Myometrial cell (primary cell): ENCODE data around the gene HNRNPH2. TPM values are rescaled to one million over a fixed set of nuclear protein-coding genes. Genes with fewer than 3 reads are reported as not detected.

Experiments used
- total RNA-seq: library from RNA; depleted of rRNA; stranded (reverse); fragments of >200 nt; gene quantifications from 2 replicates; pipeline ENCODE4 v1.2.3, GENCODE V29; 2015

Gene HNRNPH2, protein sequence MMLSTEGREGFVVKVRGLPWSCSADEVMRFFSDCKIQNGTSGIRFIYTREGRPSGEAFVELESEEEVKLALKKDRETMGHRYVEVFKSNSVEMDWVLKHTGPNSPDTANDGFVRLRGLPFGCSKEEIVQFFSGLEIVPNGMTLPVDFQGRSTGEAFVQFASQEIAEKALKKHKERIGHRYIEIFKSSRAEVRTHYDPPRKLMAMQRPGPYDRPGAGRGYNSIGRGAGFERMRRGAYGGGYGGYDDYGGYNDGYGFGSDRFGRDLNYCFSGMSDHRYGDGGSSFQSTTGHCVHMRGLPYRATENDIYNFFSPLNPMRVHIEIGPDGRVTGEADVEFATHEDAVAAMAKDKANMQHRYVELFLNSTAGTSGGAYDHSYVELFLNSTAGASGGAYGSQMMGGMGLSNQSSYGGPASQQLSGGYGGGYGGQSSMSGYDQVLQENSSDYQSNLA
- total RNA-seq, result 40.4 and 53.5 TPM in 2 replicates

GRCh38 chrX:101407748-101408531 is at the start of gene HNRNPH2, which contains the start of gene GLA:
HNRNPH2 (plus strand) TSS chrX:101408222; CDS start chrX:101411989, 3,767 bp downstream.
GLA (minus strand) TSS chrX:101407925; CDS start chrX:101407903, 22 bp downstream.

DNA sequence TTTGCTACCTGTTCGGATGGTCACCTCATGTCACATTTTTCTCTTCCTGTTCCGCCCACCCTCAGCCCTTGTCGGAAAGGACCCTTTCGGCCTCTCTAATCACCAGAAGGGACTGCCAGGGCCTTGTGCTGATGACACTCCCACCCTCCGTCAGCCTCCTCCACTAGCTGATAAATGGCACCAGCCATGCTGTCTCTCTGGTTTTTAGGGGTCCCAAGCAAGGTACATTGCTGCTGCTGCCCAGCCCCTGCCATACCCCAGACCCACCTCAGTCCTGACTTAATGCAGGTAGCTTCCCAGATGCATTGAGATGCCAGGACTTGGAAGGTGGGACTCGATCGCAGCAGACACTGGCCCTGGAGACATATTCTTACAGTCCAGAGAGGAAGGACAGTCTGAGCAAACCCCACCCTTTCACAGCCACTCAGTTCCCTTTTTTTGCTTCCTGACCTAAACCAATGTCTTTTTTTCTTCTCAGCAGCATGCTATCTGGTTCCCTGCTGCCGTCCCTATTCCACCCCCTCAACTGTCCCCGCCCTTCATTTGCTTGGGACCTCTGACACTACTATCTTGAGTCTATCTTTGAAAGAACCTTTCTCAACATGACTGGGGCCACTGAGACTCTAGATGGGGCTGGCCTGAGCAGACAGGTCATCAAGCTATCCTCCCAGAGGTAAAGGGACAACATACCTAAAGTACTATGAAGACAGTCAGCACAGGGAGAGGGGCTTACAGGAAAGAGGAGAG is 22.1 kb upstream of the HNRNPH2 start, which contains the start of gene BTK:
Gene BTK, minus strand, starts transcription at position 397 of the 747 bp plus-strand sequence. CDS start 10,907 bp downstream, outside the sequence.

DNA sequence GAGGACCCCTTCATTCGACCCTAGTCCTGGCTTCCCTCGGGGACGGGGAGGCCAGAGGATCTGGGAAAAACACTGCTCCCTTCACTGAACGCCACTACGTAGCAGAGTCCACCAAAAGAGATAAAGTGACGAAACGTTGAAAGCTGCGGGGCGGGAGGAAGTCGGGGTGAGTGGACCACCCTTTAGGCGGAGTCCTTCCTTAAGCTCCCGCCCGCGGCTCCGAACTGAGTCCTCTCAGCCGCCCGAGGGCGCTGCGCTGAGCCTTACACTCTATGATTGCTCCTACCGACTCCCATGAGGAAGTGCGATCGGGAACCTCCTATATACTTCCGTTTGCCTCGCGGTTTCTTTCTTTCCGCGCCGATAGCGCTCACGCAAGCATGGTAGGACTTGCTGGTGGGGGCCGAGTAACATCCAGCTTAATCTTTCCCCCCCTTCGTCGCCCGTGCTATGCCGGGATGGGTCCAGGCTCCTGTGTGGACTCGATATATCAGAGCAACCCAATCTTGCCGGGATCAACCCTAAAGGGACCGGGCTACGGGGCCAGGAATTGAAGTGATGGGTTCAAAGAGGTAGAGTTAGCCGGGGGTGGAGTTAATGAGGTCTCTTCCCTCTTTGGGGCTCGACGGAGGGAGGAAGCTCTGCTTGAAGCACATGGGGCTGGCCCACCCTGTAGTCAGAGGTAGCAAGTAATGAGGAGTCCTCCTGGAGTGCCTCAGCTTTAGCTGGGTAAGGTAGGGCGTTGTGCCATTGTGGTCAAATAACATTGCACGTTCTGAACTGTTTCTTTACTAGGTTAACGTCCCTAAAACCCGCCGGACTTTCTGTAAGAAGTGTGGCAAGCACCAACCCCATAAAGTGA is 17.1 kb upstream of the HNRNPH2 start, which contains the start of gene RPL36A:
Gene RPL36A, plus strand, starts transcription at position 348 of the 862 bp plus-strand sequence. Its CDS starts 33 bp downstream, at position 381.

Other genes starting within 250 kb of the HNRNPH2 start
- gene DRP2, start 188.4 kb upstream of the HNRNPH2 start, total RNA-seq, result 2.3 TPM in 2 replicates
- gene TAF7L, start 116.9 kb upstream of the HNRNPH2 start, total RNA-seq, result 0.29 and 0.53 TPM in 2 replicates
- 5.2 and 6.7 TPM in 2 replicates for gene TIMM8A, start 59.5 kb upstream of the HNRNPH2 start, total RNA-seq
- gene BTK, start 22.0 kb upstream of the HNRNPH2 start, total RNA-seq, result under 0.01 TPM in 1 of 2 replicates, not detected in the other
- gene RPL36A, start 17.2 kb upstream of the HNRNPH2 start, total RNA-seq, result 824 and 2,173 TPM in 2 replicates
- 40.4 and 53.7 TPM in 2 replicates for gene GLA, start 297 bp upstream of the HNRNPH2 start, total RNA-seq
- 0.86 and 1.9 TPM in 2 replicates for gene ARMCX4, start 77.2 kb downstream of the HNRNPH2 start, total RNA-seq
- 34.6 and 36.5 TPM in 2 replicates for gene ARMCX1, start 142.3 kb downstream of the HNRNPH2 start, total RNA-seq
- 33.8 and 38.9 TPM in 2 replicates for gene ARMCX6, start 209.8 kb downstream of the HNRNPH2 start, total RNA-seq
- 40.1 and 46.4 TPM in 2 replicates for gene ARMCX3, start 214.9 kb downstream of the HNRNPH2 start, total RNA-seq